IMR-90 (cell line): ENCODE measurements around the gene ZNF688. TPM values are rescaled to one million over a fixed set of nuclear protein-coding genes. Genes with fewer than 3 reads are reported as not detected.

Source experiments
- ATAC-seq: fragments of 200-7000 bp; cut with Tn5 transposase; 2 replicates; pipeline ENCODE4 v1.9.1; 2020; ENCODE audit warnings: low read depth, mild to moderate bottlenecking, moderate library complexity
- BruUV-seq: library from RNA; stranded (reverse); fragments of 400-500 nt; replicated peaks from 2 replicates; lab custom pipeline; 2021; lab: Mats Ljungman, UMichigan
- CTCF ChIA-PET: fragments of 300-600 bp; formaldehyde crosslinking; extraction: SDS; loops from one replicate; lab custom pipeline; 2021; ENCODE audit warnings: antibody characterized with exemption; lab: Yijun Ruan, JAX
- POLR2A ChIA-PET: fragments of 300-600 bp; sonication (Branson Sonifier 250); formaldehyde crosslinking; loops from one replicate; lab custom pipeline; 2022; ENCODE audit warnings: antibody characterized with exemption; ENCODE audit not compliant: unreplicated experiment; lab: Charles Lee
- DNase-seq: peaks from one replicate; pipeline ENCODE4 v3.0.0; 2013
- H2AFZ ChIP-seq: replicated peaks from 2 replicates; pipeline ENCODE3; 2013; ENCODE audit warnings: low read length, mild to moderate bottlenecking; ENCODE audit not compliant: poor library complexity
- H2AK5ac ChIP-seq: 2 replicates; pipeline ENCODE4 v1.6.1; 2013; ENCODE audit warnings: low read depth, low read length, inconsistent platforms
- H2AK9ac ChIP-seq: replicated peaks from 2 replicates; pipeline ENCODE3; 2013; ENCODE audit warnings: mild to moderate bottlenecking, low read depth, low read length, moderate library complexity; ENCODE audit not compliant: poor library complexity
- H2BK120ac ChIP-seq: 2 replicates; pipeline ENCODE4 v1.6.1; 2013; ENCODE audit warnings: low read depth, low read length, inconsistent platforms
- H2BK15ac ChIP-seq: 3 replicates; pipeline ENCODE4 v1.6.1; 2013; ENCODE audit warnings: low read depth, low read length, inconsistent platforms
- H2BK20ac ChIP-seq: 2 replicates; pipeline ENCODE4 v1.6.1; 2013; ENCODE audit warnings: low read depth, mild to moderate bottlenecking, inconsistent platforms, low read length, moderate library complexity
- H2BK5ac ChIP-seq: 2 replicates; pipeline ENCODE4 v1.6.1; 2013; ENCODE audit warnings: mild to moderate bottlenecking, low read depth, low read length, inconsistent platforms; ENCODE audit not compliant: poor library complexity, severe bottlenecking
- H3K14ac ChIP-seq: replicated peaks from 2 replicates; pipeline ENCODE4 v1.6.1; 2013; ENCODE audit warnings: low read depth, low read length, inconsistent platforms
- H3K18ac ChIP-seq: 2 replicates; pipeline ENCODE4 v1.6.1; 2013; ENCODE audit warnings: low read depth, low read length, control low read depth
- H3K23ac ChIP-seq: 2 replicates; pipeline ENCODE4 v1.6.1; 2013; ENCODE audit warnings: low read depth, low read length, inconsistent platforms
- H3K27ac ChIP-seq: 2 replicates; pipeline ENCODE4 v1.5.1; 2013; ENCODE audit warnings: mild to moderate bottlenecking, control low read depth, low read length; ENCODE audit not compliant: insufficient read depth
- H3K27me3 ChIP-seq: 2 replicates; pipeline ENCODE4 v1.6.1; 2013; ENCODE audit warnings: low read length; ENCODE audit not compliant: control insufficient read depth, insufficient read depth
- H3K36me3 ChIP-seq: 2 replicates; pipeline ENCODE4 v1.6.1; 2013; ENCODE audit warnings: low read length, mixed read lengths; ENCODE audit not compliant: control insufficient read depth, insufficient read depth
- H3K4ac ChIP-seq: 2 replicates; pipeline ENCODE4 v1.6.1; 2013; ENCODE audit warnings: low read depth, low read length, inconsistent platforms
- H3K4me1 ChIP-seq: 2 replicates; pipeline ENCODE4 v1.6.1; 2013; ENCODE audit warnings: low read length, mixed read lengths; ENCODE audit not compliant: control insufficient read depth, insufficient read depth
- H3K4me2 ChIP-seq: 2 replicates; pipeline ENCODE4 v1.6.1; 2013; ENCODE audit warnings: low read depth, mild to moderate bottlenecking, control low read depth, low read length, moderate library complexity
- H3K4me3 ChIP-seq: 2 replicates; pipeline ENCODE4 v1.5.1; 2013; ENCODE audit warnings: low read depth, mild to moderate bottlenecking, control low read depth, low read length, moderate library complexity; ENCODE audit not compliant: insufficient read depth
- H3K56ac ChIP-seq: 2 replicates; pipeline ENCODE4 v1.6.1; 2013; ENCODE audit warnings: low read length, inconsistent platforms; ENCODE audit not compliant: insufficient read depth; ENCODE audit errors: extremely low read depth
- H3K79me1 ChIP-seq, 2 experiments: 2 replicates each; pipeline ENCODE4 v1.6.1; 2013; ENCODE audit warnings: low read length in 2 of 2, inconsistent platforms in 1 of 2, low read depth in 1 of 2
- H3K9ac ChIP-seq: 2 replicates; pipeline ENCODE4 v1.6.1; 2013; ENCODE audit warnings: low read depth, low read length, control low read depth
- H3K9me1 ChIP-seq: 2 replicates; pipeline ENCODE4 v1.6.1; 2013; ENCODE audit warnings: low read length, inconsistent platforms; ENCODE audit not compliant: insufficient read depth
- H3K9me3 ChIP-seq: 2 replicates; pipeline ENCODE4 v1.6.1; 2013; ENCODE audit warnings: low read length; ENCODE audit not compliant: control insufficient read depth, insufficient read depth
- H4K20me1 ChIP-seq: 2 replicates; pipeline ENCODE4 v1.6.1; 2013; ENCODE audit warnings: low read length, inconsistent platforms; ENCODE audit not compliant: insufficient read depth
- H4K5ac ChIP-seq: 2 replicates; pipeline ENCODE4 v1.6.1; 2013; ENCODE audit warnings: mild to moderate bottlenecking, low read depth, low read length, control low read depth
- H4K8ac ChIP-seq, 2 experiments: 2 replicates each; pipeline ENCODE4 v1.6.1; 2013; ENCODE audit warnings: low read depth in 2 of 2, low read length in 2 of 2, control low read depth in 1 of 2, inconsistent platforms in 1 of 2
- H4K91ac ChIP-seq: 2 replicates; pipeline ENCODE4 v1.6.1; 2013; ENCODE audit warnings: low read depth, low read length, inconsistent platforms; ENCODE audit not compliant: insufficient read depth
- BHLHE40 ChIP-seq: fragments of 150-350 bp; IDR thresholded peaks from 2 replicates; pipeline ENCODE4 v1.6.1; 2016; ENCODE audit warnings: mild to moderate bottlenecking, low read depth, low read length
- CEBPB ChIP-seq: IDR thresholded peaks from 2 replicates; pipeline ENCODE4 v1.6.1; 2012; ENCODE audit warnings: low read depth, low read length, improper control_type of control experiment
- CHD1 ChIP-seq: IDR thresholded peaks from 2 replicates; pipeline ENCODE4 v1.6.1; 2012; ENCODE audit warnings: low read depth, low read length, improper control_type of control experiment
- FOS ChIP-seq: fragments of 150-350 bp; IDR thresholded peaks from 2 replicates; pipeline ENCODE4 v1.6.1; 2016; ENCODE audit warnings: low read depth, low read length
- MAFK ChIP-seq: IDR thresholded peaks from 2 replicates; pipeline ENCODE4 v1.6.1; 2012; ENCODE audit warnings: low read depth, low read length, improper control_type of control experiment
- MAZ ChIP-seq: IDR thresholded peaks from 2 replicates; pipeline ENCODE4 v1.6.1; 2012; ENCODE audit warnings: low read depth, mild to moderate bottlenecking, low read length, improper control_type of control experiment, moderate library complexity, borderline replicate concordance
- MXI1 ChIP-seq: IDR thresholded peaks from 2 replicates; pipeline ENCODE4 v1.6.1; 2012; ENCODE audit warnings: low read depth, mild to moderate bottlenecking, low read length, moderate library complexity, borderline replicate concordance
- NFE2L2 ChIP-seq: fragments of 150-350 bp; IDR thresholded peaks from 2 replicates; pipeline ENCODE4 v1.6.1; 2016; ENCODE audit warnings: low read depth, mild to moderate bottlenecking, low read length
- POLR2A ChIP-seq: IDR thresholded peaks from 2 replicates; pipeline ENCODE4 v1.6.1; 2012; ENCODE audit warnings: mild to moderate bottlenecking, low read depth, low read length
- RAD21 ChIP-seq: IDR thresholded peaks from 2 replicates; pipeline ENCODE4 v1.6.1; 2012; ENCODE audit warnings: low read length, improper control_type of control experiment
- RCOR1 ChIP-seq: IDR thresholded peaks from 2 replicates; pipeline ENCODE4 v1.6.1; 2012; ENCODE audit warnings: mild to moderate bottlenecking, low read length, improper control_type of control experiment; ENCODE audit not compliant: insufficient replicate concordance
- RFX5 ChIP-seq: IDR thresholded peaks from 2 replicates; pipeline ENCODE4 v1.8.0; 2012; ENCODE audit warnings: low read depth, mild to moderate bottlenecking, low read length, moderate library complexity
- SMC3 ChIP-seq: fragments of 150-350 bp; IDR thresholded peaks from 2 replicates; pipeline ENCODE4 v1.6.1; 2016; ENCODE audit warnings: low read depth, mild to moderate bottlenecking, antibody characterized with exemption, low read length, moderate library complexity
- USF2 ChIP-seq: fragments of 150-350 bp; IDR thresholded peaks from 2 replicates; pipeline ENCODE4 v1.6.1; 2017; ENCODE audit warnings: mild to moderate bottlenecking, antibody characterized with exemption, low read length, low read depth
- WGBS, 2 experiments: methylation state at CpG; one replicate each; pipeline versions ENCODE4 v1.1.5 to v1.1.7; 2013; ENCODE audit warnings: missing lambda C conversion rate in 2 of 2; ENCODE audit not compliant: insufficient read length in 1 of 2; ENCODE audit errors: extremely low coverage in 2 of 2; 5-methylcytosine and 5-hydroxymethylcytosine counted together
- dilution Hi-C: fragments of 300-500 bp; cut with HindIII; formaldehyde crosslinking; loops from one replicate; pipeline ENCODE4 v1.14.3; 2018; ENCODE audit warnings: low sequenced_read_pairs; ENCODE audit not compliant: unreplicated experiment
- in situ Hi-C: fragments of 300-500 bp; cut with MboI; formaldehyde crosslinking; loops from 3 replicates; pipeline ENCODE4 v1.14.3; 2019; ENCODE audit warnings: low sequenced_read_pairs, inconsistent platforms, mixed read lengths
- intact Hi-C: fragments of 100-400 bp; cut with micrococcal nuclease; formaldehyde crosslinking; loops from 2 replicates; pipeline ENCODE4 v1.10.0; 2022
- polyA plus RNA-seq, 3 experiments: library from polyadenylated mRNA; depleted of rRNA; stranded (reverse); fragments of >200 nt; gene quantifications; 2 replicates each; pipeline ENCODE4 v1.2.3, GENCODE V29; 2012; ENCODE audit warnings: low replicate concordance in 1 of 3
- total RNA-seq: library from RNA; depleted of rRNA; stranded (reverse); fragments of >200 nt; gene quantifications from 2 replicates; pipeline ENCODE4 v1.2.3, GENCODE V29; 2012
- TF ChIP-seq, protein P1 (sequence below): conservative IDR thresholded peaks from 2 replicates; pipeline ENCODE4 v1.5.1; 2012; ENCODE audit warnings: mild to moderate bottlenecking, low read depth, low read length, improper control_type of control experiment
- TF ChIP-seq, protein P2 (sequence below): fragments of 150-350 bp; IDR thresholded peaks from 2 replicates; pipeline ENCODE4 v1.6.1; 2016; ENCODE audit warnings: low read depth, mild to moderate bottlenecking, low read length, moderate library complexity, borderline replicate concordance

Gene ZNF688
- total and polyA plus RNA-seq, 2 of the 4 experiments (the other 2 are of a cell fraction) = 1.8 to 3.7 TPM

DNA sequence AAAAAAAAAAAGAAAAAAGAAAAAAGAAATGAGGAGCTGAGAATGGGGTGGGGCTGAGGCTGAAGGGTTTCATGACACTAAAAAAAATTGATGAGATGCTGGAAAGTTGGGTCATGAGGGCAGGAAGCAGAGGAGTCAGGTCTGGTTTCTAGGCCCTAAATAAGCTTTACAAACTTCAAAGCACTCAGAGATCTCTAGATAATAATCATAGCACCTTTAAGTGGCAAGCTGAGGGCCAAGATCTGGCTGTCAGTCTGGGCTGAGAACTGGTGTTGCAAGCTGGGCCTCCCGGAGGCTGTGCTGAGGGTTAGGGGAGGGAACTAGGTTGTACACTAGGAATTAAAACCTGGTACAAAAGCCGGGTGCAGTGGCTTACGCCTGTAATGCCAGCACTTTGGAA is 19.7 kb downstream of the ZNF688 start:
- 0% methylated on average over 2 of the region's 3 CpGs; no CpG with 5 or more reads in 1 of the 2 experiments for WGBS, 2 experiments

More for the DNA sequence above, 19.7 kb downstream of the ZNF688 start:
- no peak overlapping the region for H2BK5ac ChIP-seq
- H3K27ac ChIP-seq = no peak overlapping the region
- in situ Hi-C loops = no loop called here
- peaks cover 6% of the 10 kb centered on the region for H3K4me1 ChIP-seq
- H2AFZ ChIP-seq = no peak overlapping the region
- no peak overlapping the region for H3K9ac ChIP-seq
- H2BK15ac ChIP-seq = no peak overlapping the region
- H2AK5ac ChIP-seq = no peak overlapping the region
- H3K9me1 ChIP-seq = peaks cover 6% of the 10 kb centered on the region; the same call in 1 of the 2 replicates
- H3K56ac ChIP-seq = no peak overlapping the region
- CTCF ChIA-PET = interaction anchor here (0.6 to 0.8 kb wide), 3 partner anchors 25 to 344 kb away, joined by 3 to 7 read pairs (median 3); no protein-coding TSS in a partner anchor
- TF ChIP-seq SMC3 = no peak
- no peak for TF ChIP-seq FOS
- no peak for TF ChIP-seq MAFK
- TF ChIP-seq, protein P1, sequence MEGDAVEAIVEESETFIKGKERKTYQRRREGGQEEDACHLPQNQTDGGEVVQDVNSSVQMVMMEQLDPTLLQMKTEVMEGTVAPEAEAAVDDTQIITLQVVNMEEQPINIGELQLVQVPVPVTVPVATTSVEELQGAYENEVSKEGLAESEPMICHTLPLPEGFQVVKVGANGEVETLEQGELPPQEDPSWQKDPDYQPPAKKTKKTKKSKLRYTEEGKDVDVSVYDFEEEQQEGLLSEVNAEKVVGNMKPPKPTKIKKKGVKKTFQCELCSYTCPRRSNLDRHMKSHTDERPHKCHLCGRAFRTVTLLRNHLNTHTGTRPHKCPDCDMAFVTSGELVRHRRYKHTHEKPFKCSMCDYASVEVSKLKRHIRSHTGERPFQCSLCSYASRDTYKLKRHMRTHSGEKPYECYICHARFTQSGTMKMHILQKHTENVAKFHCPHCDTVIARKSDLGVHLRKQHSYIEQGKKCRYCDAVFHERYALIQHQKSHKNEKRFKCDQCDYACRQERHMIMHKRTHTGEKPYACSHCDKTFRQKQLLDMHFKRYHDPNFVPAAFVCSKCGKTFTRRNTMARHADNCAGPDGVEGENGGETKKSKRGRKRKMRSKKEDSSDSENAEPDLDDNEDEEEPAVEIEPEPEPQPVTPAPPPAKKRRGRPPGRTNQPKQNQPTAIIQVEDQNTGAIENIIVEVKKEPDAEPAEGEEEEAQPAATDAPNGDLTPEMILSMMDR = no peak
- no peak for TF ChIP-seq BHLHE40
- no peak for TF ChIP-seq POLR2A
- TF ChIP-seq MAZ = no peak
- no peak for TF ChIP-seq USF2
- TF ChIP-seq NFE2L2 = no peak
- no peak for TF ChIP-seq MXI1
- no peak for TF ChIP-seq CEBPB
- TF ChIP-seq CHD1 = no peak
- TF ChIP-seq RFX5 = no peak
- no peak for TF ChIP-seq RCOR1
- TF ChIP-seq RAD21 = no peak
- TF ChIP-seq, protein P2, sequence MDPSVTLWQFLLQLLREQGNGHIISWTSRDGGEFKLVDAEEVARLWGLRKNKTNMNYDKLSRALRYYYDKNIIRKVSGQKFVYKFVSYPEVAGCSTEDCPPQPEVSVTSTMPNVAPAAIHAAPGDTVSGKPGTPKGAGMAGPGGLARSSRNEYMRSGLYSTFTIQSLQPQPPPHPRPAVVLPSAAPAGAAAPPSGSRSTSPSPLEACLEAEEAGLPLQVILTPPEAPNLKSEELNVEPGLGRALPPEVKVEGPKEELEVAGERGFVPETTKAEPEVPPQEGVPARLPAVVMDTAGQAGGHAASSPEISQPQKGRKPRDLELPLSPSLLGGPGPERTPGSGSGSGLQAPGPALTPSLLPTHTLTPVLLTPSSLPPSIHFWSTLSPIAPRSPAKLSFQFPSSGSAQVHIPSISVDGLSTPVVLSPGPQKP = no peak
- no peak overlapping the region for H2BK120ac ChIP-seq
- dilution Hi-C loops = no loop called here
- no peak overlapping the region for H3K4ac ChIP-seq
- POLR2A ChIA-PET = interaction anchor here (0.6 kb wide), 3 partner anchors 26 to 69 kb away, joined by 3 to 6 read pairs (median 3); no protein-coding TSS in a partner anchor
- H4K5ac ChIP-seq = no peak overlapping the region
- no peak overlapping the region for H4K91ac ChIP-seq
- H4K20me1 ChIP-seq = no peaks in the 10 kb centered on the region; the same call in 1 of the 2 replicates
- H3K18ac ChIP-seq = no peak overlapping the region
- BruUV-seq = no TSS peak
- H3K4me3 ChIP-seq = no peak overlapping the region
- DNase-seq = no peak
- no peak overlapping the region for H3K4me2 ChIP-seq
- H4K8ac ChIP-seq = no peak overlapping the region
- intact Hi-C loops = no loop called here
- H3K14ac ChIP-seq = no peak overlapping the region
- H3K79me1 ChIP-seq = peaks cover 16 to 30% of the 10 kb centered on the region in 2 experiments; a peak in 2 of 4 replicates
- no peak overlapping the region for H2AK9ac ChIP-seq
- ATAC-seq = no peak; the same call in 1 of the 2 replicates
- peaks cover 23% of the 10 kb centered on the region for H3K36me3 ChIP-seq
- no peak overlapping the region for H3K23ac ChIP-seq
- H3K27me3 ChIP-seq = no peaks in the 10 kb centered on the region
- H3K9me3 ChIP-seq = no peaks in the 10 kb centered on the region
- H2BK20ac ChIP-seq = no peak overlapping the region
